CD4-positive, alpha-beta T cell treated with Interleukin-15 for 4 hours (primary cell): Measurements from ENCODE around the gene PDE6A.

Source experiments
- DNase-seq: peaks from one replicate; pipeline ENCODE4 v3.0.0-alpha.2; 2020; ENCODE audit warnings: low spot score

PDE6A gene

DNA sequence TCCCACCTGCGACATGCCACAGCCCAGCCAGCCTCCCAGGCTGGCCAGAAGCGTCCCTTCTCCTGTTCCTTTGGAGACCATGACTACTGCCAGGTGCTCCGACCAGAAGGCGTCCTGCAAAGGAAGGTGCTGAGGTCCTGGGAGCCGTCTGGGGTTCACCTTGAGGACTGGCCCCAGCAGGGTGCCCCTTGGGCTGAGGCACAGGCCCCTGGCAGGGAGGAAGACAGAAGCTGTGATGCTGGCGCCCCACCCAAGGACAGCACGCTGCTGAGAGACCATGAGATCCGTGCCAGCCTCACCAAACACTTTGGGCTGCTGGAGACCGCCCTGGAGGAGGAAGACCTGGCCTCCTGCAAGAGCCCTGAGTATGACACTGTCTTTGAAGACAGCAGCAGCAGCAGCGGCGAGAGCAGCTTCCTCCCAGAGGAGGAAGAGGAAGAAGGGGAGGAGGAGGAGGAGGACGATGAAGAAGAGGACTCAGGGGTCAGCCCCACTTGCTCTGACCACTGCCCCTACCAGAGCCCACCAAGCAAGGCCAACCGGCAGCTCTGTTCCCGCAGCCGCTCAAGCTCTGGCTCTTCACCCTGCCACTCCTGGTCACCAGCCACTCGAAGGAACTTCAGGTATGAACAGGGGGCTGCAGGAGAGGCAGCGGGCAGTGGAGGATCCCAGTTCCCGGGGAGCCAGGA, 108.0 kb downstream of the PDE6A start:
- DNase-seq: no peak

DNA sequence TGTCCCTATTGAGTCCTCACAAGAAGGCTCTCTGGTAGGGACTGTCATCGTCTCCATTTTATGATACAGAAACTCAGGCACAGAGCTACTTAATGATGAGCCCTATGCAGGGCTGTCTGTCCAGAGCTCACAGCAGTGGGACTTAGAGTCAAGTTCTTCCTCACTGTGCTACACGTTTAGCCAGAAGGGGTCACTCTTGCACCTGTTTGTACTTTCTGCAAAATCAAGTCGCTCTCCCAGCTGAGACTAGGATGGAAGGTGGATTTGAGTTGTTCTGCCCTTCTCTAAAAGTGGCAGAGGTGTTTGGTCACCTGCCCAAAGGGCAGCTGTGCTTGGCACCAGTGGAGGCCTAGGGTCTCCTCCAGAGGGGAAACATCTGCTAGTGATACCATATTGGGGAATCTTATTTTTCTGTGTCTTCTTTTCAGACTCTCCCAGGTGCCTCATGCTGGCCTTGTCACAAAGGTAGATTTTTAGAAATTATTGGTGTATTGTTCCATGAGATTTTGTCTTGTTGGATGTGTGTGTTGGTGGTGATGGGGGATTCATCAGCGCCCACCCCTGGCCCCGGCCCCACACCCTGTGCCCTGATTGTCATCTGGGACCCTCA, 110.2 kb downstream of the PDE6A start:
- peak; percentile 57 for DNase-seq

DNA sequence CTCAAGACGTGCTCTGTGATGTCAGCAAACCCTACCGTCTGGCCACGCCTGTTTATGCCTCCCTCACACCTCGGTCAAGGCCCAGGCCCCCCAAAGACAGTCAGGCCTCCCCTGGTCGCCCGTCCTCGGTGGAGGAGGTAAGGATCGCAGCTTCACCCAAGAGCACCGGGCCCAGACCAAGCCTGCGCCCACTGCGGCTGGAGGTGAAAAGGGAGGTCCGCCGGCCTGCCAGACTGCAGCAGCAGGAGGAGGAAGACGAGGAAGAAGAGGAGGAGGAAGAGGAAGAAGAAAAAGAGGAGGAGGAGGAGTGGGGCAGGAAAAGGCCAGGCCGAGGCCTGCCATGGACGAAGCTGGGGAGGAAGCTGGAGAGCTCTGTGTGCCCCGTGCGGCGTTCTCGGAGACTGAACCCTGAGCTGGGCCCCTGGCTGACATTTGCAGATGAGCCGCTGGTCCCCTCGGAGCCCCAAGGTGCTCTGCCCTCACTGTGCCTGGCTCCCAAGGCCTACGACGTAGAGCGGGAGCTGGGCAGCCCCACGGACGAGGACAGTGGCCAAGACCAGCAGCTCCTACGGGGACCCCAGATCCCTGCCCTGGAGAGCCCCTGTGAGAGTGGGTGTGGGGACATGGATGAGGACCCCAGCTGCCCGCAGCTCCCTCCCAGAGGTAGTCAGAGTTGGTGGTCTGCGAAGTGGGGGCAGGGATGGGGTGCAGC, 111.3 kb downstream of the PDE6A start:
- no peak for DNase-seq

DNA sequence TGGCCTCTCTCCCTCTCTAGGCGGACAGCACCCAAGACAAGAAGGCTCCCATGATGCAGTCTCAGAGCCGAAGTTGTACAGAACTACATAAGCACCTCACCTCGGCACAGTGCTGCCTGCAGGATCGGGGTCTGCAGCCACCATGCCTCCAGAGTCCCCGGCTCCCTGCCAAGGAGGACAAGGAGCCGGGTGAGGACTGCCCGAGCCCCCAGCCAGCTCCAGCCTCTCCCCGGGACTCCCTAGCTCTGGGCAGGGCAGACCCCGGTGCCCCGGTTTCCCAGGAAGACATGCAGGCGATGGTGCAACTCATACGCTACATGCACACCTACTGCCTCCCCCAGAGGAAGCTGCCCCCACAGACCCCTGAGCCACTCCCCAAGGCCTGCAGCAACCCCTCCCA, 112.0 kb downstream of the PDE6A start:
- DNase-seq: no peak

DNA sequence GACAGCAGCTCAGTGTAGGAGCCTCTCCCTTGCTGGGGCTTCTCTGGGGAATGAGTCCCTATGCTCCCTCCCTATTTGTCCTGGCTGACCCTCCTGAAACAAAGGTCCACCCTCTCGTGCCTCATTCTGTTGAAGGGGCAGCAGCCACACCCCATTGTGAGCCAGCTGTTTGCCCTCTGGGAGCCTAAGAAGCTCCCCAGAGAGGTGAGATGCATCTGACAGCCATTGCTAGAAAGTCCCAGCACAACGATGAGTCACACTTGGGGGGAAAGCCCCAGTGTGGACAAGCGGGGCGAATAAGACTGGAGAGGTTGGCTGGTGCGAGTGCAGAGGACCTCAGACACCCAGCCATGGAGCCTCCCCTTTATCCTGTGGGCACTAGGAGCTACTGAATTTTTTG, 113.1 kb downstream of the PDE6A start:
- peak; percentile 8 for DNase-seq

DNA sequence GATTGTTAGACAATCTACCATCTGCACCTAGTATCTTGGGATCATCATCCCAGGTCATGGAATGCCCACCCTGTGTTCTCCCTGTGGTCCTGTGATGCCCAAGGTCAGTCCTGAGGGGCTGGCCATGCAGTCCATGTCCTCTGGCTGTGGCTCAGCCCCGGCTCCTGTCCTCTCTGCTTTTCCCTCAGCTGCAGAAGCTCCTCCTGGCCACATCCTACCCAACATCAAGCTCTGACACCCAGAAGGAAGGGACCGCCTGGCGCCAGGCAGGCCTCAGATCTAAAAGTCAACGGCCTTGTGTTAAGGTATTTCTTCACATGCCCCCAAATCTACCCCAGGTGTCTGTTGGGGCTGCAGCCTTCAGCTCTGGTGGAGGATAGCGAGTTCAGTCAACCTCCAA, 114.0 kb downstream of the PDE6A start:
- no peak for DNase-seq

DNA sequence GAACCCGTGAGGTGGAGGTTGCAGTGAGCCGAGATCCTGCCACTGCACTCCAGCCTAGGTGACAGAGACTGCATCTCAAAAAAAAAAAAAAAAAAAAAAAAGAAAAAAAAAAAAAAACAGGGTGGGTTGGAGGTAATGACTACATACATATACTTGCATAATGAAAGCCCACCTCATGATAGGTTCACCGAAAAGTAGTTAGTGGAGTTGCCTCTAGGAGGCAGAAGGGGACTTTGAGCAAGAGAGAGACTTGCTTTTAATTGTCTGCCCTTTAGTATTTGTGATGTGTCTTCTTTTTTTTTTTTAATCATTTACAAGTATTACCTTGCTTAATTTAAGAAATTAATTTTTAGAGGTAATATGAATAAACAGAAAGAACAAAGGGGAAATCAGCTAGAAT, 114.6 kb downstream of the PDE6A start:
- DNase-seq: no peak

DNA sequence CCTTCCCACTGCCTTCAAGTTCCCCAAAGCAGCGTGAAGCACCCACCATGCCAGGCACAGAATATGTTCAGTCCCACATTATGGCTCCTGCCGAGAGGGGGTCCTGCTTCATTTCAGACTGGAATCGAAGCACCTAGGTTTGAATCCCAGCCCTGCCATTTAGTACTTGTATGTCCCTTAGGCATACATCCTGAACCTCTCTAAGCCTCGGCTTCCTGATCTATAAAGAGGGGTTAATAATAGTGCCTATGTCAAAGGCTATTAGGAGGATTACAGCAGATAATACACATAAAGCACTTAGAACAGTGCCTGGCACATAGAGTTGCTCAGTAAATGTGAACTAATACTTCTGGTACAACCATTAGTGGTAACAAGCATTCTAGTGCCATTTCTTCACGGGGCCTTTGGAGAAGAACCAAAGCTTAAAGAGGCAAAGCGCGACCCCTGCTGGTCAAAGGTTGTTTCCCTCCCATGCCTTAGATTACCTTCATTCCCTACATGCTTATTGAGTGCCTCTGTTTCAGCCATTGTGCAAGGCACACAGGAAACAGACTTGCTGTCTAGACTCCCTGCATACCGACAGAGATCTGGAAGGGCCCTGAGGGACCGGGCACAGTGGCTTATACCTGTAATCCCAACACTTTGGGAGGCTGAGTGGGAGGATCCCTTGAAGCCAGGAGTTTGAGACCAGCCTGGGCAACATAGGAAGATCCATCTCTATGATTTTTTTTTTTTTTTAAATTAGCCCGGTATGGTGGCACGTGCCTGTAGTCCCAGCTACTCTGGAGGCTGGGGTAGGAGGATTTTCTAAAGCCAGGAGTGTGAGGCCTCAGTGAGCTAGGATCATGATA, 116.2 kb downstream of the PDE6A start:
- DNase-seq: peak; percentile 78

DNA sequence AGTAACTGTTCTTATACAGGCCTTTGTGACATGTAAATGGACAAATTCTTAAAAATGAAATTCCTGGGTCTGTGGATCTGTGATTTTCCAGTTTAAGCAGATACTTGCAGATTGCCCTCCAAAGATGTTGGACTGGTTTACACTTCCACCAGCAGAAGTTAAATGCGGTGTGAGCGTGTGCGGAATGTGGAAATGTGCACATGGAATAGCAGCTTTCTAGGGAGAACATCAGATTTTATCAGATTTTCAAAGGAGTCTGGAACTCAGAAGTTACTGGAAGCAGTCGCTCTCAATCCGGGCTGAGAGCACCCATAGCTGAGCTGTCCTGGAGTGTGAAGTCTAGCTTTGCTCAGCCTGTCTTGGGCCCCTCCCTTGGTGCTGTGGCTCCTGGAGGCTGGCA, 117.0 kb downstream of the PDE6A start:
- no peak for DNase-seq

DNA sequence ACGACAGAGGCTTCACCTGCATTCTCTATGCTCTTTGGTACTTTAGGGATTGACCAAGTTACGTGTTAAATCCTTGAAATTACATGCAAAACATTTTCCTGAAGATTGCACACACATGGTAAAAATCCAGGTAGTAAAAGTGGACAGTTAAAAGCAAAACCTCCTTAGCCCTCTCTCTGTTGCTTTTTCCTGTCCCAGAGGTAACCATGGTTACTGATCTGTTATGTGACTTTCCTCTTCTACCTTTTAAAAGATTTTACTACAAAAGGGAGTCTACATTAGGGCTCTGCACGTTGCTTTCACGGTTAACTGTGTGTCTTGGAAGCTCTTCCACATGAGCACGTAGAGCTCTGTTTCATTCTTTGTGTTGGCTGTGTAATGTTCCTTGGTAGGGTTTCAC, 117.5 kb downstream of the PDE6A start:
- DNase-seq: no peak

DNA sequence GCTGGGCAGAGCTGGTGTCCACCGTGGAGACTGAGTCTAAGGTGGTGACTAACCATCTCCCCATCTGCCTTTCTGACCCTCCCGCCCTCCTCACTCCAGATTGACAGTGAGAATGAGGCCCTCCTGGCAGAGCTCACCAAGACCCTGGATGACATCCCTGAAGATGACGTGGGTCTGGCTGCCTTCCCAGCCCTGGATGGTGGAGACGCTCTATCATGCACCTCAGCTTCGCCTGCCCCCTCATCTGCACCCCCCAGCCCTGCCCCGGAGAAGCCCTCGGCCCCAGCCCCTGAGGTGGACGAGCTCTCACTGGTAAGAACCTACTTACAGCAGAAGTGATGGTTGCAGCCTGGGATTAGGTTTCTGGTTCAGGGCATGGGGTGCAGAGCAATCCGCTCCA, 118.0 kb downstream of the PDE6A start:
- DNase-seq: no peak

DNA sequence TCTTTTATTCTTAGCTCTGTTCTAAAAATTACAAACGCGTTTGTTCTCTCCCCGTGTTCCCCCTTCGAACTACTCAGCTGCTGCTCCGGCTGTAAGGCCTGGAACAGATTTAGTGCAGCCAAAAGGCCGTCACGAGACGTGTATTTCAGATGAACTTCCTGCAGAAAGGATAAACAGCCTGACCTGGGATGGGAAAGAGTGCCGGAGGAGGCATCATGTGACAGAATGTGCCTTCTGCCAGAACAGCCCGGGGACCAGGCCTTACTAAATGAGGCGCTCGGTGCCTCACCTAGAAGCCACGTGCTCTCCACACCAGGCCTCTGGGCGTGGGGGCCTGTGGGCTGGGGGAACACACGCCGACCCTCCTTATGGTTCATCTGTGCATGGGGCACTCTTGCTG, 119.7 kb downstream of the PDE6A start:
- DNase-seq: no peak

DNA sequence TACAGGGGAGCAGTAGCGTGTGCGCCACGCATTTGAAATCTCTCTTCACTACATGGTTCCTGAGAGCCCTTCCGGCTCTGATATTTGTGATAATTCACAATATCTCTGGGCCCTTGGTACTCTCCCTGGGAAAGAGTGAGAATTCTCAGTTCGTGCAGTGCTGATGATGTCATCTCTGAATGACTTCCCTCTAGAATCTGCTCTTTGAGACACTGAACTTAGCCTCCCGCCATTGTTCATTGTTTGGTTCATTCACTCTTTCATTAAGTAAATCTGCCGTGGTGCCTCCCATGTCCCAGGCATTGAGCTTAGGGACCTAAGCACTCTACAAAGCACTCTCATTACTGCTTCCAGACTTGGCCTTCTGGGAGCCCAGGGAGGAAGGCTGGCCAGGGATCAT, 120.5 kb downstream of the PDE6A start:
- DNase-seq: no peak

DNA sequence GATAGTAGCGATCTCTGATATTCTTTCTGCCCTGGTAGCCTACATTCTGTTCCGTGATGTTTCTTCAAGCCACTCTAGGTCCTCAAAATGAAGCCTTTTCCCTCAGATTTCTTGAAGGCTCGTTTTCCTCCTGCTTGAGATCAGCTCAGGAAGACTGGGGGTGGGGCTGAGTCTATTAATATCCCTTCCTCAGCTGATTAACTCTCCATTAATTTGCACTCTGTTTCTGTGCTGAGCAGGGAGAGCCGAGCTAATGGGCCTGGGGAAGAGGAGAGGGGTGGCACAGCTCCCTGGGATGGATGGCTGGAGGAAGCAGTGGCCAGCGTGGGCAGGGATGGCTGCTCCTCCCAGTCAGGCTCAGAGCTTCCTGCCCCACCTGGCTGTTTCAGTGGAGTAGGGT, 121.2 kb downstream of the PDE6A start:
- no peak for DNase-seq

DNA sequence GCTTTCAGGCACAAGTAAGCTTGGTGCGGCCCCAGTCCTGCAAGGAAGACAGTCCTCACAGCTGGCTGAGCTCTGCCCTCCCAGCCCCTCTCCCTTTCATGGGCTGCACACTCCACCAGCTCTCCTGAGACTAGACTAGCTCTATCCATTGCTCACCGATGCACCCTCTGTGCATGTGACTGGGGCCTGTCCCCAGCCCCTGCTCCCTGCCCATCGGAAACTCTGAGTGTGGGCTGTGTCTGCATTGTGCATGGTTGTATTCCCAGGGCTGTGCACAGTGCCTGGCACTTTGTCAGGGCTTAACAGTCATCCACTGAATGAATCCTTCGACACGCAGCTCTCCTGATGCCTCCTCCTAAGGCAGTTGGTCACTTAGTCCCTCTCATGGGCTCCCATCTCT, 122.3 kb downstream of the PDE6A start:
- DNase-seq: no peak

DNA sequence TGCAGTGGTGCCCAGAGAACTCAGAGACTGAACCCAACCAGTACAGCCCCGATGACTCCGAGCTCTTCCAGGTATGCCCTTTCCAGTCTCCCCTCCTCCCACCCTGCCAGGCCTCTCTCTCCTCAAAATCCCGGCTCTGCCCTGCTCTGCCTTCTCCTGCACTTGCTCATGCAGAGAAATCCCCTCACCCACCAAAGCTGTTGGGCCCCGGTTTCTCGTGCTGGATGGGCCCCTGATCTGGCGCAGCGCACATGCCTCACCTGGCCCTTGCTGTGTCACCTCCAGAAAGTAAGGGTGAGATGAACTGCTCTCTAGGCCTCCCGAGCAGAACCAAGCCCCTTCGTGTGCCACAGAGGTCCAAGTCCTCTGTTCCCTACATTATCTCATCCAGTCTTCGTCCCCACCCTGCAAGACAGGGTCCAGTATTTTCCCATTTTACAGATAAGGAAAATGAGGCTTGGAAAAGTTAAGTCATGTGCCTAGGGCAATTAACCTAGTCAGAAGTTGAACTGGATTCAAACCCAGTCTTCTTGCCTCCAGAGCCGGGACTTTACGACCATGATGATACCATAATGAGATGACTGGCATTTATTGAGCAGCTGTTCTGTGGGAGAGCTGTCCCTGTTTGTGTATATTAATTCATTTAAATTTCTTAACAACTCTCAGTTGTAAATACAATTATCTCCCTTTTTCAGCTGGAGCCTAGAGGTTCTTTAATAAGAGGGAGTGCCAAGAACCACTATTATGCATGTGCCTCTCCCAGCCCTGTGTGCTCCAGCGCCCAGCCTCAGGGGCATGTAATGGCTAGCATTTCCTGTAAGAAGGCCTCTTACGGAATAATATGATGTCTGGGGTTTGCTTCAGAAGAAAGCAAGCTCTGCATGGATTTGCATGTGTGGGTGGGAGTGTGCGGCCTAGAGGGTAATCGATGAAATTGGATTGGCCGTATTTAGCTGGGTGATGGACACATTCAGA, 123.8 kb downstream of the PDE6A start:
- no peak for DNase-seq

DNA sequence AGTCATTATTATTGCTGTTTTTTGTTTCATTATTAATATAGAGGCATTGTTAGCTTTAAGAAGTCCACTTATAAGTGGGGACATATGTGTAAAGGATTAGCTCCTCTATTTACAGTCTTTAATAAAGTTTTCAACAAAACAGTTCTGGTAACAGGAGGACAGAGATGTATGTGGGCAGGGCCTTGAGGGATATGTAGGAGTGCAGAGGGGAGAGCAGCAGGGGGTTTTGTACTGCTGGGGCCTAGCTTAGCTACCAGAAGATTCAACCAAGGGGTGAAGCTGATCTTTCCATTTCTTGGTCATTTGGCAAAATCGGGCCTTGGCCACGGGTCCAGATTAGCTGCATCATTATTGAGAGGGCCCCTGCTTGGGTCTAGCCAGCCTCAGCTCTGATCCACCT, 124.6 kb downstream of the PDE6A start:
- DNase-seq: no peak

DNA sequence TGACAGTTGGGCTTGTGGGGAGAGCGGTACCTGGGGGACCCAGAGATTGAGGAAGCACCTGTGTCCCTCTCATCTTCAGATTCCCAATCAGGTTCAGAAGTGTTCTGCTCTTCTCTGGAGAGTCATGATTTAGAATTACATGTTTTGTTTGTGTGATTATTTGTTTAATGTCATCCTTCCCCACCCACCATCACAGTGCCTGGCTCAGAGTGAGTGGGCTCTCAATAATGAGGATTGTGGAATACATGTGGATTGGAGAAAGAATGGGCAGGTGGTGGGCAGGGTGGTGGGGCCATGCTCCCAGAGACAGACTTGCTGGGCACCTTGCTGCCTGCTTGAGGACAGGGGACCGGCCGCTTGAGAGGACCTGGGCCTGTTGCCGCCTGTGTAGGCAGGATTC, 126.5 kb downstream of the PDE6A start:
- DNase-seq: no peak

DNA sequence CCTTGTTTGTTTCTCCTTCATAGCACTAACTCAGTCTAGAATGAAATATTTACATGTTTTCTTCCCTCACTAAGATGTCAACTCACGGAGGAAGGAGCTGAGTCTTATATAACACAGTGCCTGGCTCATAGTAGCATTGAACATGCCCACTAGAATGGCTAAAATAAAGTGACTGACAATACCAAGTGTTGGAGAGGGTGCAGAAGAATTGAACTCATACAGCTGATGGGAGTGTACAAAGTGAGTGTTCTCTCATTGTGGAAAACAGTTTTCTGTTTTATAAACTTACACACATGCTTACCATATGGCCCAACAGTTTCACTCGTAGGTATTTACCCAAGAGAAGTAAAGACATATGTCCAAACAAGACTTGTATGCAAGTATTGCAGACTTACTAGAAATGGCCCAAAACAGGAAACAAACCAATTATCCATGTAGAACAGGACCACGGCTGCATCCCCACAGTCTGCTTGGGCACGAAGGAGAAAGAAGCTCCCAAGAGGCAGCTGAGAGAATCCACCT, 127.0 kb downstream of the PDE6A start:
- DNase-seq: no peak

DNA sequence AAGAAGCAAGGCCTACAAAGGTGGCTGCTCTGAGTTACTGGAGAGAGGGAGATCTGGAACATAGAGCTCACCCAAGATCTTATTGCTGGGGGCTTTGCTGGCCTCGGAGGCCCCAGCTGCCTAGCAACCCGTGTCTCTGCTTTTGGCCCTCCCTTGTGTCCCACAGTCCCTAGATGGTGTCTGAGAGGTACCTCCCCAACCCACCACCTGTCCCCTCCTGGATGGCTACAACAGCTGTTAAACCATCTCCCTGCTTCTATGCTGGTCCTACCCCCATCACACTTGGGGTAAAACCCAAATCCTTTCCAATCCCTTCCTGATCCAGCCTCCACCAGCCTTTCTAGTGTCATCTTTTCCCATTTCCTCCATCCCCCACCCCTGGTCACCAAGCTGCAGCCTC, 127.9 kb downstream of the PDE6A start:
- DNase-seq: no peak

DNA sequence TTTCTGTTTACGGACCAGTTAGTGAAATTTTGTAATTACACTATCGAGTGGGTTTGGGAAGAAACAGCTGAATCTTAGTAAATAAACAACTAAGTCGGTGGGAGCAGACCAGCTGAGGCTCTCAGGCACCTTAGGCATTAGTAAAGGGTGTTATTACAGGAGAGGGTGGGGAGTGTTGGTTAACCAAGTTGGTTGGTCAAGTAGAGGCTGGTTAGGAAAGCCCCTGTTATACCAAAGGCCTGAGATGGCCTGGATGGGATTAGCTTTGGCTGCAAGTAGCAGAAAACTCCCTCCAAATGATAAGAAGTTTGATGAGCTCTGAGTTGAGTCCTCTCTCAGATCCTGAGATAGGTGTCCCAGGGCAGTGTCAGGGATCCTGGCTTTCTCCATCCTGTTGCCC, 133.1 kb downstream of the PDE6A start:
- DNase-seq: no peak
